ENCODE data around the gene INPP4B.

INPP4B gene

DNA sequence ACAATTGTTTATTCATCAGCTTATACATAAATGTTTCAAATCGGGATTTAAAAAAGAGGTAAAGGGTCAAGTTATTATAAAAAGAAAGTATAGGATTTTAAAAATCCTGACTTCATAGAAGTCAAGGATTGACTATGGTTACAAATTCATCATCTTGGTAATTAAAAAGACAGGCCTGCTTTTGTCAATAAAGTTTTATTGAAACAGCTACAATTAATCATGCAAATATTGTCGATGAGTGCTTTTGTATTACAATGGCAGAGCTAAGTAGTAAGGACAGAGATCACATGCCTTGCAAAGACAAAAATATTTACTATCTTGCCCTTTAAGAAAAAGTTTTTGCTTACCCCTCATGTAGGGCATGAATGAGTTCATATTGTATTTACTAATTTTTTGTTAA lies 614.3 kb downstream of the INPP4B start:
- no peak overlapping the region for H2AFZ ChIP-seq (ENCODE audit: low read depth, low read length)
- H2BK12ac ChIP-seq (ENCODE audit: low read length in 2 of 2) = no peak overlapping the region
- no peak overlapping the region for H4K8ac ChIP-seq (ENCODE audit: low read length)
- no CpG with 5 or more reads among the region's 2 CpGs for WGBS
- no peak overlapping the region for H2BK15ac ChIP-seq (ENCODE audit: low read depth, poor library complexity, severe bottlenecking)
- H3K9me3 ChIP-seq (ENCODE audit: control insufficient read depth, low read length) = no peaks in the 10 kb centered on the region
- no peak overlapping the region for H3K4me3 ChIP-seq (ENCODE audit: insufficient read depth in 1 of 2, low read depth in 1 of 2, low read length in 2 of 2)
- H2AK5ac ChIP-seq (ENCODE audit: low read length, severe bottlenecking) = no peak overlapping the region
- no peak overlapping the region for H3K4me2 ChIP-seq (ENCODE audit: low read length, poor library complexity, severe bottlenecking)
- no peak overlapping the region for H3K27ac ChIP-seq (ENCODE audit: low read length, poor library complexity, severe bottlenecking)
- no peak overlapping the region for H3K4ac ChIP-seq (ENCODE audit: low read depth in 1 of 2, low read length in 2 of 2)
- no peaks in the 10 kb centered on the region for H3K36me3 ChIP-seq (ENCODE audit: control insufficient read depth in 1 of 2, insufficient read depth in 2 of 2, low read depth in 1 of 2, low read length in 2 of 2)
- H3K18ac ChIP-seq (ENCODE audit: low read depth in 1 of 2, low read length in 2 of 2) = no peak overlapping the region
- no peak for DNase-seq
- H3K9ac ChIP-seq (ENCODE audit: low read length) = no peak overlapping the region
- no peak overlapping the region for H3K14ac ChIP-seq (ENCODE audit: low read length in 2 of 2)
- no peaks in the 10 kb centered on the region for H3K79me1 ChIP-seq (replicated peaks; ENCODE audit: low read length, poor library complexity, severe bottlenecking)
- H2BK5ac ChIP-seq (ENCODE audit: low read depth, low read length, poor library complexity, severe bottlenecking) = no peak overlapping the region
- no peaks in the 10 kb centered on the region for H3K27me3 ChIP-seq (ENCODE audit: control insufficient read depth in 1 of 2, insufficient read depth in 1 of 2, low read length in 2 of 2)
- no peaks in the 10 kb centered on the region for H3K4me1 ChIP-seq (ENCODE audit: control insufficient read depth, insufficient read depth, low read depth, low read length)
- H3K23ac ChIP-seq (ENCODE audit: low read length in 2 of 2) = no peak overlapping the region
- no peak overlapping the region for H2BK120ac ChIP-seq (ENCODE audit: low read depth, low read length)
- H4K91ac ChIP-seq (ENCODE audit: low read length) = no peak overlapping the region

DNA sequence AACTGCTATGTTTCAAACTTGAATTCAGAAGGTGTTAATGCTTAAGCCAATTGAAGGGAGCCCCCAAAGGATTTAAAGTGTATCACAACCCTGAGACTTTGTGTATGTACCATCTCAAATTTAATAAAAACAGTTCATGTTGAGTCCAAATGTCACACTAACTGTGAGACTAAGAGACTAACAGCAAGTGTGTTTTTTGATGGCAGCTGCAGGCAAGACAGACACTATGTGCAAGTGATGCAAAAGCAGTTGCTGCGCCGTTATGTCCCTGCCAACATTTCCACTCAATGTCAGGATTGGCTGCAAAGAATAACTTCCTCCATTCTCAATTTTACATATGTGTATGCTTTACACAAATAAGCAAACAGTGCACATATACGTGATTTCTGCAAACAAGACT lies 615.1 kb downstream of the INPP4B start:
- Histone ChIP-seq H3K23ac (ENCODE audit: low read length in 2 of 2) (no peak overlapping the region), H3K36me3 (ENCODE audit: control insufficient read depth in 1 of 2, insufficient read depth in 2 of 2, low read depth in 1 of 2, low read length in 2 of 2) (no peaks in the 10 kb centered on the region), H4K8ac (ENCODE audit: low read length) (no peak overlapping the region), H3K4me2 (ENCODE audit: low read length, poor library complexity, severe bottlenecking) (no peak overlapping the region), H3K9ac (ENCODE audit: low read length) (no peak overlapping the region), H3K4ac (ENCODE audit: low read depth in 1 of 2, low read length in 2 of 2) (no peak overlapping the region), H2AK5ac (ENCODE audit: low read length, severe bottlenecking) (no peak overlapping the region), H3K18ac (ENCODE audit: low read depth in 1 of 2, low read length in 2 of 2) (no peak overlapping the region), H2BK5ac (ENCODE audit: low read depth, low read length, poor library complexity, severe bottlenecking) (no peak overlapping the region), H3K27me3 (ENCODE audit: control insufficient read depth in 1 of 2, insufficient read depth in 1 of 2, low read length in 2 of 2) (no peaks in the 10 kb centered on the region), H4K91ac (ENCODE audit: low read length) (no peak overlapping the region), H2BK15ac (ENCODE audit: low read depth, poor library complexity, severe bottlenecking) (no peak overlapping the region), H3K14ac (ENCODE audit: low read length in 2 of 2) (no peak overlapping the region), H3K27ac (ENCODE audit: low read length, poor library complexity, severe bottlenecking) (no peak overlapping the region), H2BK120ac (ENCODE audit: low read depth, low read length) (no peak overlapping the region), H3K79me1 (replicated peaks; ENCODE audit: low read length, poor library complexity, severe bottlenecking) (no peaks in the 10 kb centered on the region), H3K9me3 (ENCODE audit: control insufficient read depth, low read length) (no peaks in the 10 kb centered on the region), H2AFZ (ENCODE audit: low read depth, low read length) (no peak overlapping the region), H3K4me3 (ENCODE audit: insufficient read depth in 1 of 2, low read depth in 1 of 2, low read length in 2 of 2) (no peak overlapping the region), H2BK12ac (ENCODE audit: low read length in 2 of 2) (no peak overlapping the region), H3K4me1 (ENCODE audit: control insufficient read depth, insufficient read depth, low read depth, low read length) (no peaks in the 10 kb centered on the region)
- DNase-seq = no peak
- 68% methylated on average over 2 of the region's 3 CpGs for WGBS

DNA sequence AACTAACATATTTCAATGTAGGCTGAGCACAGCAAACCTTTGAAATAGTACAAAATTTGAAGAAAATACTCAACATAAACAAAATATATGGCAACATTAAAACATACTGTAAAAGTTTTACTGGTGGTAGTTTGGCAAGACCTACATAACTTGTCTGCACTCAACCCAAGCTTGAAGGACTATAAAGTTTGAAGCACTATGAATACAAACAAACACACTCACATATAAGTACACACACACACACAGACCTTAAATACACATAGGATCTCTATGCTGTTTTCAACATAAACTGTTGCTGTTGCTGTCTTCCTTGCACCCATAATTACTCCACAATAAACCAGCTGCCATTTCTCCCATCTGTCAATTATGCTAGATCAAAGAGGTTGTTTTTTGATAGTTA lies 620.1 kb downstream of the INPP4B start:
- no peak overlapping the region for H2AK5ac ChIP-seq (ENCODE audit: low read length, severe bottlenecking)
- no peak overlapping the region for H2BK5ac ChIP-seq (ENCODE audit: low read depth, low read length, poor library complexity, severe bottlenecking)
- H4K8ac ChIP-seq (ENCODE audit: low read length) = no peak overlapping the region

DNA sequence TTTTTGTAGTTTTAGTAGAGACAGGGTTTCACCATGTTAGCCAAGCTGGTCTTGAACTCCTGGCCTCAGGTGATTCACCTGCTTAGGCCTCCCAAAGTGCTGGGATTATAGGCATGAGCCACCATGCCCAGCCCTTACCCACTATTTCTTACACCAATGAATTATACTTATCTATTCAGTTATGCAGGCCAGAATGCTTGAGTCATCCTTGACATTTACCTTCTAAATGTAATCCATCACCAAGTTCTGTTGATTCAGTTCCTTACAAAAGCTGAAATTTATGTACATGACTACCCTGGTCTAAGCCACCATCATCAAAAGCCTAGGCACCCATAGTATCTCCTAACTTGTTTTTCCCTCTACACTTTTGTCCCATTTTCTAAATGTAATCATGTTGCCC lies 624.0 kb downstream of the INPP4B start:
- Histone ChIP-seq H2BK15ac (ENCODE audit: low read depth, poor library complexity, severe bottlenecking) (no peak overlapping the region), H3K14ac (ENCODE audit: low read length in 2 of 2) (no peak overlapping the region), H3K4me1 (ENCODE audit: control insufficient read depth, insufficient read depth, low read depth, low read length) (no peaks in the 10 kb centered on the region), H2BK120ac (ENCODE audit: low read depth, low read length) (no peak overlapping the region), H4K91ac (ENCODE audit: low read length) (no peak overlapping the region), H3K27ac (ENCODE audit: low read length, poor library complexity, severe bottlenecking) (no peak overlapping the region), H3K4ac (ENCODE audit: low read depth in 1 of 2, low read length in 2 of 2) (no peak overlapping the region), H3K23ac (ENCODE audit: low read length in 2 of 2) (no peak overlapping the region), H4K8ac (ENCODE audit: low read length) (no peak overlapping the region), H2AFZ (ENCODE audit: low read depth, low read length) (no peak overlapping the region), H3K27me3 (ENCODE audit: control insufficient read depth in 1 of 2, insufficient read depth in 1 of 2, low read length in 2 of 2) (no peaks in the 10 kb centered on the region), H3K9ac (ENCODE audit: low read length) (no peak overlapping the region), H3K18ac (ENCODE audit: low read depth in 1 of 2, low read length in 2 of 2) (no peak overlapping the region), H2AK5ac (ENCODE audit: low read length, severe bottlenecking) (no peak overlapping the region), H2BK5ac (ENCODE audit: low read depth, low read length, poor library complexity, severe bottlenecking) (no peak overlapping the region), H3K4me2 (ENCODE audit: low read length, poor library complexity, severe bottlenecking) (no peak overlapping the region), H3K4me3 (ENCODE audit: insufficient read depth in 1 of 2, low read depth in 1 of 2, low read length in 2 of 2) (no peak overlapping the region), H3K9me3 (ENCODE audit: control insufficient read depth, low read length) (no peaks in the 10 kb centered on the region), H2BK12ac (ENCODE audit: low read length in 2 of 2) (no peak overlapping the region), H3K79me1 (replicated peaks; ENCODE audit: low read length, poor library complexity, severe bottlenecking) (no peaks in the 10 kb centered on the region), H3K36me3 (ENCODE audit: control insufficient read depth in 1 of 2, insufficient read depth in 2 of 2, low read depth in 1 of 2, low read length in 2 of 2) (no peaks in the 10 kb centered on the region)
- DNase-seq = no peak

More for the DNA sequence above, 620.1 kb downstream of the INPP4B start:
- no peak overlapping the region for H3K14ac ChIP-seq (ENCODE audit: low read length in 2 of 2)
- H3K9me3 ChIP-seq (ENCODE audit: control insufficient read depth, low read length) = no peaks in the 10 kb centered on the region
- DNase-seq = no peak
- H2BK120ac ChIP-seq (ENCODE audit: low read depth, low read length) = no peak overlapping the region
- no peaks in the 10 kb centered on the region for H3K79me1 ChIP-seq (replicated peaks; ENCODE audit: low read length, poor library complexity, severe bottlenecking)
- no peak overlapping the region for H3K27ac ChIP-seq (ENCODE audit: low read length, poor library complexity, severe bottlenecking)
- H3K18ac ChIP-seq (ENCODE audit: low read depth in 1 of 2, low read length in 2 of 2) = no peak overlapping the region
- no peaks in the 10 kb centered on the region for H3K27me3 ChIP-seq (ENCODE audit: control insufficient read depth in 1 of 2, insufficient read depth in 1 of 2, low read length in 2 of 2)
- H3K4ac ChIP-seq (ENCODE audit: low read depth in 1 of 2, low read length in 2 of 2) = no peak overlapping the region
- no peak overlapping the region for H2BK12ac ChIP-seq (ENCODE audit: low read length in 2 of 2)
- no peak overlapping the region for H3K9ac ChIP-seq (ENCODE audit: low read length)
- H3K36me3 ChIP-seq (ENCODE audit: control insufficient read depth in 1 of 2, insufficient read depth in 2 of 2, low read depth in 1 of 2, low read length in 2 of 2) = no peaks in the 10 kb centered on the region
- H3K4me3 ChIP-seq (ENCODE audit: insufficient read depth in 1 of 2, low read depth in 1 of 2, low read length in 2 of 2) = no peak overlapping the region
- H2BK15ac ChIP-seq (ENCODE audit: low read depth, poor library complexity, severe bottlenecking) = no peak overlapping the region
- no peak overlapping the region for H2AFZ ChIP-seq (ENCODE audit: low read depth, low read length)
- no peak overlapping the region for H3K4me2 ChIP-seq (ENCODE audit: low read length, poor library complexity, severe bottlenecking)
- H4K91ac ChIP-seq (ENCODE audit: low read length) = no peak overlapping the region
- no peak overlapping the region for H3K23ac ChIP-seq (ENCODE audit: low read length in 2 of 2)
- H3K4me1 ChIP-seq (ENCODE audit: control insufficient read depth, insufficient read depth, low read depth, low read length) = no peaks in the 10 kb centered on the region

Measured in mesenchymal stem cell (in vitro differentiated cells and primary cell).